ENCODE data around the gene CSRP1.

Gene CSRP1

GRCh38 chr1:201455098-201455497, 51.8 kb downstream of the CSRP1 start:
- DNase-seq (ENCODE audit: low read depth), result no peak

GRCh38 chr1:201454608-201455007, 52.3 kb downstream of the CSRP1 start:
- no peak for DNase-seq (ENCODE audit: low read depth)

- DNase-seq (ENCODE audit: low read depth), result no peak
Observed at GRCh38 chr1:201452866-201453265, 54.1 kb downstream of the CSRP1 start.

- peak; percentile 55 for DNase-seq (ENCODE audit: low read depth)
Observed at GRCh38 chr1:201450721-201451291, 56.1 kb downstream of the CSRP1 start.

- DNase-seq (ENCODE audit: low read depth), result no peak
Observed at GRCh38 chr1:201448990-201449389, 57.9 kb downstream of the CSRP1 start.

GRCh38 chr1:201447903-201448871, 58.7 kb downstream of the CSRP1 start:
- peak; percentile 62 for DNase-seq (ENCODE audit: low read depth)

- DNase-seq (ENCODE audit: low read depth), result no peak
Observed at GRCh38 chr1:201445310-201445709, 61.6 kb downstream of the CSRP1 start.

GRCh38 chr1:201444792-201445191, 62.1 kb downstream of the CSRP1 start:
- DNase-seq (ENCODE audit: low read depth), result no peak

- DNase-seq (ENCODE audit: low read depth), result no peak
Observed at GRCh38 chr1:201443747-201444146, 63.2 kb downstream of the CSRP1 start.

- no peak for DNase-seq (ENCODE audit: low read depth)
Observed at GRCh38 chr1:201436969-201437368, 70.0 kb downstream of the CSRP1 start.

- DNase-seq (ENCODE audit: low read depth), result no peak
Observed at GRCh38 chr1:201436393-201436792, 70.5 kb downstream of the CSRP1 start.

GRCh38 chr1:201434266-201434665, 72.7 kb downstream of the CSRP1 start:
- DNase-seq (ENCODE audit: low read depth), result no peak

GRCh38 chr1:201433609-201434008, 73.3 kb downstream of the CSRP1 start:
- DNase-seq (ENCODE audit: low read depth), result no peak
